H54 (cell line): ENCODE data around the gene SQSTM1.
"Not testable (repeated sequence)": the region's sequence is repeated elsewhere in the genome, so short reads cannot be mapped to it uniquely, and the experiment has no call there.

Source experiments
- DNase-seq: peaks from one replicate; pipeline ENCODE4 v3.0.0; 2011; ENCODE audit warnings: low spot score, mixed read lengths; ENCODE audit not compliant: insufficient read length
- FAIRE-seq: peaks from 3 replicates; lab custom pipeline; 2011; peaks lifted over from hg19 to GRCh38; lab: Jason Lieb, UNC
- POLR2A ChIP-seq: IDR thresholded peaks from 2 replicates; pipeline ENCODE4 v1.6.1; 2011; ENCODE audit warnings: low read depth, mild to moderate bottlenecking, low read length

Gene SQSTM1

DNA sequence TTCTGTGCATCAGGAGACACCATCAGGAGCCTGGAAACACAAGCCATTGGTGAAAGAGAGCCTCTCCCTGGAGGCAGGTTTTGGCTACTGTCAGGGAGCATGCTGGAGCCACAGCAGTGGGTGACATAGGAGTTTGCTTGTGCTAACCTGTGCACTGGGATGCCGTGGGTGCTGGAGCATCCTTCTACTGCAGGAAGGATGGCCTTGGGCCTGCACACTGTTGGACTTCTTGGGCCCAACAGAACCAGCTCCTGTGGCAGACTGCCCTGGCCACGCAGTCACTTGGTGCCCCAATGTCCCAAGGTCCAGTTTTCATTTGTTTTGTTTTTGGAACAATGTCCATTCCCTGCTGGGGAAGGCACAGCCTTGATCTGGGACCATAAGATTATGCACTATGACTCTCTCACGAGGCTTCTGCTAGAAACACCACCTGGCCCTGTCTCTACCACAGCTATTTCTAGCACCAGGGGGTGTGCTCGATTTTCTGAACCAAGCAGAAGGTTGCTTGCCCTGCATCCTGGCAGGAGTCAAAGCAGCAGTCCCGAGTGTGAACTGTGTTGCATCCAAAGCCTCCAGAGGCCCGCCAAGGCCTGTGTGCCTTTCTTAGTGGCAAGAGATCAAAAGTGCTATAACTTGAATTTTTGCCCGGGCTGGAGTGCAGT, 32.4 kb upstream of the SQSTM1 start:
- no peak for FAIRE-seq
- no peak for DNase-seq
- TF ChIP-seq POLR2A = no peak

DNA sequence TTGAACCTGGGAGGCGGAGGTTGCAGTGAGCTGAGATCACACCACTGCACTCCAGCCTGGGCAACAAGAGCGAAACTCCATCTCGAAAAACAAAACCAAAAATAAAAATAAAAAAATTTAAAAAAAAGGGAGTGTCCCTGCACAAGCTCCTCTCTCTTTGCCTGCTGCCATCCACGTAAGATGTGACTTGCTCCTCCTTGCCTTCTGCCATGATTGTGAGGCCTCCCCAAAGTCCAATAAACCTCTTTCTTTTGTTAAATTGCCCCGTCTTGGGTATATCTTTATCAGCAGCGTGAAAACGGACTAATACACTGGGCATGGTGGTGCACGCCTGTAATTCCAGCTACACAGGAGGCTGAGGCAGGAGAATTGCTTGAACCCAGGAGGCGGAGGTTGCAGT, 31.4 kb upstream of the SQSTM1 start:
- not testable (repeated sequence) for DNase-seq, FAIRE-seq

DNA sequence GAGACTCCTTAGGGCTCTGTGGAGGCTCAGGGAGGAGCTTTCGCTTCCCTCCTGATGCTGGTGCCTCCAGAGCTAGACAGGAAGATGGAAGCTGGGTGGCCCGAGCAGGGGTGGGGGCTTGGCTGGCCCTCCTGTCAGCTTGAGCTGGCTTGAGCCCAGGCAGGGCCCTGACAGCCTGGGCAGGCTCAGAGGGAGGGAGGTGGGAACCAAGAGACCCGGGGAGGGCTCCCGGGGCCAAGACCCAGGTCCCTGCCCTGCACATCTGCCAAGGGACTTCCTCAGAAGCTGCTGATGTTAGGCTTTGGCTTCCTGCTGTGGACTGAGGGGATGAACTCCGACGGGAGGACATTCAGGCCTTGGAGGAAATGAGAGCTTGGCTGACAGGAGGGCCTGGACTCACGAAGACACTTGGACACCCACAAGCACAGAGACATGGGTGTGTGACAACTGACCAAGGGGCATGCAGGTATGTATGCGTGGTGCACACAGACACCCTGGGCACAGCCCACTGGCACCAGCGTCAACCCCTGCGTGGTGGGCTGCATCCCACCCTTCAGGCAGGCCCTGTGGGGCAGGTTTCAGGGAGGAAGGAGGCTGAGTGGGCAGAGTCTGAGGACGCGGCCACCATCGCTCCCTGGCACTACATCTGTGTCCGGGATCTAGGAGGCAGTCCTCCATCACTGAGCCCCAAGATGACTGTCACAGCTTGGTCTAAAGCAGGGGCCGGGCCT, 28.7 kb upstream of the SQSTM1 start:
- no peak for TF ChIP-seq POLR2A
- no peak for DNase-seq

DNA sequence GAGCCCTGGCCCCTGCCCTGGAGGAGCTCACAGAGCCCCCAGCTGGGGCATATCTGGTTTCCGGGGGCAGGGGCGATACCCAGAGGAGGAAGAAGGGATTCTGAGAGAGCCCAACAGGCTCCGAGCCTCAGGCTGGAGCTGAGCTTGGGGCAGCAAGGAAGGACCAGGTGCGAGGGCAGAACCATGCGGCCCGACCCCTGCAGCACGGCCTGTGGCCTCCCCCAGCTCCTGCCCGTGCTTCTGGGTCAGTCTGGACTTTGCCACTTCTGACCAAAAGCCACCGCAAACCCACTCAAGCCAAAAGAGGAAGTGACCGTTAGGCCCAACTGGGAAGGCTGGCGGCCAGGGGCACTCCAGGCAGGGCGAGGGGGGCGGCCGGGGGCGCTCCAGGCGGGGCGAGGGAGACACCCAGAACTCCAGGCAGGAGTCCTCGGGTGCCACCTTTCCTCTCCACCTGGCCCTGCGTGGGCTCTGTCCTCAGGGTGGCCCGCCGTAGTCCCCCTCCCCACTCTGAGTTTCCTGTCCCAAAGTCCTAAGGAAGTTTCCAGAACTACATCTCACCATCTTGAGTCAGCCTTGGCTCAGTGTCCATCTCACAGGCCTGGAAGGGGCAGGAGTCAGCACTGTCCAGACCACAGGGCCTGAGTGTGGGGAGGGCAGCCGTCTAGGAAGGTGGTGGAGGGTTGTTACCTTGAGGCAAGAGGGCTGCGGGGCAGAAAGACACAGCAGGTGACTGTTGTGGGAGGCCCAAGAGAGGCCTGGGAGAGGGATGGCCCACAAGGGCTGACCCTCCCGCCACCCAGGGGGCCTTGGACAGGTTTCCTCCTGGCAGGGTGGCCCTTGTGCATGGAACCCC, 27.9 kb upstream of the SQSTM1 start:
- no peak for FAIRE-seq
- DNase-seq = no peak
- no peak for TF ChIP-seq POLR2A

More for the DNA sequence above, 28.7 kb upstream of the SQSTM1 start:
- FAIRE-seq = no peak

DNA sequence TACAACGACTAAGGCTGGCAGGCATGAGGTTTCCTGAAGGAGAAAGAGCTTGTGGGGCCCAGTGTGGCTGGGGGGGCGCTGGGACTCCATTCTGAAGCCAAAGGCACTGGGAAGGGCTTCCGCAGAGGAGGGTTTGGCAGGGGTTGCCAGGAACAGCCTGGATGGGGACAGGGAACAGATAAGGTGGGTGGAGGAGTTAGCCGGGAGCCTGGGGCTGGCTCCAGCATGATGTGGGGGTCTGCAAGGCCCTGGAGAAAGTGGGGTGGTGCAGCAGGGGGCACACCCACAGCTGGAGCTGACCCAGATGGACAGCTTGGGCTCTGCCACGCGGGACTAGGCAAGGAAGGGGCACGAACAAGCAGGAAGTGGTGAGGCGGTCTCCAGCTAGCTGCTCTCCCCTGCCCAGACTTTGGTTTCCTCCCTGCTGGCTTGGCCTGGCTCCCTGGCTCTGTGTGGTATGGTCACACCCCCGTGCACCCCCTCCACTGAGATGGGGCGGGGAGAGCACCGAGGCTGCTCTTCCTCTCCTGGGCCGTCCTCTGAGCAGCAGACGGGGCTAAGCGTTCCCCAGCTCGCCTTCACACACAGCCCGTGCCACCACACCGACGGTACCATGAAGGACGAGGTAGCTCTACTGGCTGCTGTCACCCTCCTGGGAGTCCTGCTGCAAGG, 27.1 kb upstream of the SQSTM1 start, which contains the start of gene LTC4S:
LTC4S (plus strand) TSS at position 519 of the 672 bp plus-strand sequence; CDS start at position 614, 95 bp downstream.
- DNase-seq (no peak), FAIRE-seq (no peak)
- TF ChIP-seq POLR2A = no peak

DNA sequence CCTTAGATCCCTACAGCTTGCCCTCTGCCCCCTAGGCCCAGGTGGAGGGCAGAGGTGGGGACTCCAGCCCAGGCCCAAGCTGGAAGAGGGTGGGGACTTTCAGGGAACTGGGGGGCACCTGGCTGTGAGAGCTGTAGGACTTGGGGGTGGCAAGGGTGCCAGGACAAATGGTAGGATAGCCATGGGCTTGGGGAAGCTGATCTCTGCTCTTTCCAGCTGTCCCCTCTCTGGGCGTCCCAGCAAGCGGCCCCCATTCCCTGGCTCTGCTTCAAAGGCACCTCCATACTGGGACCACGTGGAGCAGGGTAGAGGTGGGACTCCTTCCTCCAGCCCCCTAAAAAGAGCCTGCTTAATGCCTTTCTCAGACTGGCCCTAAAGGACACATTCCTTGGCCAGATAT, 26.5 kb upstream of the SQSTM1 start:
- DNase-seq (no peak), FAIRE-seq (no peak)
- no peak for TF ChIP-seq POLR2A

DNA sequence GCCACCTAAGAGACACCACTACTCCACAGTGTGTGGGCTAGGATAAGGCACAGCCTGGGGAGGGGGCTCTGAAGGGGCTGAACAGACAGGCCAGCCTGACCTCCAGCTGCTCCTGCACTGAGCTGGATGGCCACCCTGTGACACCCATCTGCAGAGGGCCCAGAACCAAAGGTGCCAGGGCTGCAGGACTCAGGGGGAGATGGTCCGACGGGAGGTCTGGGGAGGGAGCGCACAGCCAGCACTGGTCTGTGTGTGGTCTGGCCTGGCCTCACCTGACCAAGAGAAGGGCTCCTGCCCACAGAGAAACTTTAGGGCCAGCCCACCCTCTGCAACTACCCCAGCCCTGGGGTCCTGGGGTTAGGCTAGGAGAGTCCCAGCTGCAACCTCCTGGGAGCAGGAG, 26.1 kb upstream of the SQSTM1 start:
- 0 out of 2 replicates have a peak, but pooled peaks have one; percentile 4 for TF ChIP-seq POLR2A
- no peak for DNase-seq
- FAIRE-seq = no peak

DNA sequence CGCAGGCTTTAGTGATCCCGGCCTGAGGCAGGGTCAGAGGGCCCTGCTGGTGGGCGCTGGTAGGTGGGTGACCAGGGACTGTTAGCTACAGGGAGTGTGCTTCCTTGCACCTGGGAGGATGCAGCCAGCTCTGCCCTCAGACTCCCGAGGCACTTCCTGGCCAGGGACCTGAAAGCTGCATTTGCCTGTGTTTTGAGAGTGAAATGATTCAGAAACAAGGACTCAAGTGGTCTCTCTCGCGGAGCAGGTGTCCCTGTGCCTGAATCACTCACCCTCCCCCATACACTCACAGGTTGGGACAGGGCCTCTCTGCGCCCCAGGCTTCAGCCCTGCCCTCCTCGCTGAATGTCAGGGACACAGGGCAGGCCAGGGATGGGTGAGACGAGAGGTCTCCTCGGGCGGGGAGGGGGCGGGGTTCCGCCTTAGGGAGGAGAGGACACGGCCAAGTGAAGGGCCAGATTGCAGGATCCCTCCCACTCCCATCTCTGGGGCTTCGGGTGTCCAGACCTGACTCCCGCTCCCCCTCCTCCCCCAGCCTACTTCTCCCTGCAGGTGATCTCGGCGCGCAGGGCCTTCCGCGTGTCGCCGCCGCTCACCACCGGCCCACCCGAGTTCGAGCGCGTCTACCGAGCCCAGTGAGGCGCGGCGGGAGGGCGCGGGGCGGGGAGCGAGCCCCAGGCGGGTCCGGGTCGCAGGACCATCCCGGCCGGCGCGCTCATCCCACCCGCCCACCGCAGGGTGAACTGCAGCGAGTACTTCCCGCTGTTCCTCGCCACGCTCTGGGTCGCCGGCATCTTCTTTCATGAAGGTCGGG, 25.4 kb upstream of the SQSTM1 start:
- no peak for TF ChIP-seq POLR2A
- DNase-seq (no peak), FAIRE-seq (no peak)

DNA sequence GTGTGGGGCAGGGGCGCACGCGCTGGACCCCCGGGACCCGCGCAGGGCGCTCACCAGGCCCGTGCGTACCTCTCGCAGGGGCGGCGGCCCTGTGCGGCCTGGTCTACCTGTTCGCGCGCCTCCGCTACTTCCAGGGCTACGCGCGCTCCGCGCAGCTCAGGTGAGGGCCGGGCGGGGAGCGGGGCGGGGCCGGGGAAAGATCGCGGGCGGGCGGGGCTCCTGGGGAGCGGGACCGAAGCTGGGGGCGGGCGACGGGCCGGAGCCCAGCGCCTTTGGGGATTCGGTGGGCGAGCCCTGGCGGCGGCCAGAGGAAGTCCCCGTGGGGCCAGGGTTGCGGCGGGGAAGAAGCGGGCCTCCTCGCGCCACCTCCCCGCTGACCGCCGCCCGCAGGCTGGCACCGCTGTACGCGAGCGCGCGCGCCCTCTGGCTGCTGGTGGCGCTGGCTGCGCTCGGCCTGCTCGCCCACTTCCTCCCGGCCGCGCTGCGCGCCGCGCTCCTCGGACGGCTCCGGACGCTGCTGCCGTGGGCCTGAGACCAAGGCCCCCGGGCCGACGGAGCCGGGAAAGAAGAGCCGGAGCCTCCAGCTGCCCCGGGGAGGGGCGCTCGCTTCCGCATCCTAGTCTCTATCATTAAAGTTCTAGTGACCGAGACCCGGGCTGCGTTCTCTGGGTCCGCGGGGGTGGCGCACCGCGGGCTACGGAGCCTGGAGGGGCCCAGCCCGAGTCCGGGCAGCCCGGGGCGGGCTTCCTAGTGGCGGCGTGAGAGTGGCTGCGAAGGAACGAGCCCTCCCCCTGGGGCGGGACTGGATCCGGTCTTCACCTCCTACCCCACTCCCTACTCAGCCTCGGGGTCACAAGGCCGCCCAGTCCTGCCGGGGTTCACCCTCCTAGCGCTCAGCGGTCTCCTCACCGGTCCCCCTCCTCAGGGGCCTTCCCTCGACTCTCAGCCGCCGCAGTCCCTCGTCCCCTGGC, 24.6 kb upstream of the SQSTM1 start:
- peak; percentile 82 for DNase-seq
- TF ChIP-seq POLR2A = peak; percentile 26; the same call in 1 of the 2 replicates
- no peak for FAIRE-seq

DNA sequence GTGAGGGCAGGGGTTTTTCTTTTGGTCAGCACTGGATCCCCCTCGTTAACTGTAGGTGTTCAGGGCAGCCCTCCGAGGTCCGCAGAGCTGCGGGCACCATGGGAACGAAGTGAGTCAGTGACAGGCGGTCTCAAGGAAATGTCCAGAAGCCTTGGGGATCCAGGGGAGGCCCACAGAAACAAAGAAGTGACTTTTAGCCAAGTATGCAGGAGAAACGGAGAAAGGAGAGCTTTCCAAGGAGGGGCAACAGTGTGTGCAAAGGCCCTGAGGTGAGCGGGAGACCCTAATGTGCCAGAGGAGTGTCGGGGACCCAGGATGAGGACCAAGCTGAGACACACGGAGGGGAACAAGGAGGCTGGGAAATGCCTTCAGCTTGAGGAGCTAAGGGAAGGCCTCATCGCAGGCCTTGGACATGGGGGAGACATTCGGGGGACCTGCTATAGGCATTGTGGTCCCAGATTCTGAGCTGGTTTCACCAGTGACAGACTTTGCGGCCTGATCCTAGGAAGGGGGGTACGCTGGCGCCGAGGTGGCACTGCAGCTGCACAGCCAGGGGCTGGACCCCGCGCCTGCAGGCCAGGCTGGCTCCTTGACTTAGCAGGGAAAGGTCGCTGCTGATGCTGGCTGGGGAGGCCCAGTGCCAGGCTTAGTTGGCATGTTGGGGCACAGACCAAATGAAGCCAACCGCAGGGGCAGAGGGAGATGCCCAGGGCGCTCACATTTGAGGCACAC, 23.7 kb upstream of the SQSTM1 start:
- FAIRE-seq = no peak
- no peak for DNase-seq
- no peak for TF ChIP-seq POLR2A

DNA sequence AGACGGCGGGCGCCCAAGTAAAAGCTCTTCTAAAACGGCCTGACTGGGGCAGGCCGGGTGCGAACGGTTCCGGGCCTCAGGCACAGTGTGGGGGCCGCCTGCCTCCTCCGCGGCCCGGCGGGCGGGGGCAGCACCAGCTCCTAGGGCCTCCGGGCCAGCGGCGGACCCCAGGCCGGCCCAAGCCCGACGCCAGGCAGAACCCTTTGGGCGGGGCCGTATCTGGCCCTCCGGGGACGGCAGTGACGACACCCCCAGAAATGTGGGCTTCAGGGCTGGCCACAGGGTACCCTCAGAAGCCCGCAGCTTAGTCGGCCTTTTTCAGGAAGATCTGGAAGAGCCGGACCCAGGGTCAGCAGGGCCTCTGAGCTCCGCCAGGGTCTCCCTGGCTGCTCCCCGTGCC, 23.0 kb upstream of the SQSTM1 start:
- no peak for FAIRE-seq
- DNase-seq = no peak
- TF ChIP-seq POLR2A = no peak
